ENCODE measurements around the gene DYNC1I2.

DYNC1I2 gene

DNA sequence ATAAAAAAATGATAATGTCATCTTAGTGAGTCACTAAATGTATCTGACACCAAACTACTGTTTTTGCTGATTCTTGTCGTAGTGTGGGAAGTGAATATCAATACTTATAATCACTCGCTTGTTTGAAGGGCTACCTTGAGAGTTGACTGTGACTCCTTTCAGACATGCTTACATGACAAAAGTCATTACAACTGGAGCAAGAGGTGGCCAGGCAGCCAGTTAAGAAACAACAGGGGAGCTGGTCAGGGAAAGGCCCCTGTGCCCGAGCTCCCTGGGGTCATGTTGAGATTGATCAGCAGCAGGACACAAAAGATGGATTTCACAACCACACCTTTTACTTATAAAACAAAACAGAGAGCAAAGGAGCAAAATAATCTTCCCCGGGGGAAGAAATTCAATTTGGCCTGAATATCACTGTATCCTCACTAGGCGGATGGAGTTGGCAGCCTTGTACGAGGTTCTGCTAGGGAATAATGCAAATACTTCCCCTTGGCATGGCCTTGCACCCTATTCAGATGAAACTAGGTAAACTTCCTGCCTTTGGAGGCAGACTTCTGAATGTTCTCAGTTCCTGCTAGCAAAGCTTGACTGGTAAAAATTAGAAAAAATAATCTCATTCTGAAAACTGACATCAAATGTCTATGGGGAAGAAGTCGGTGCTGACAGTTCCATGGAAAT is 101.2 kb downstream of the DYNC1I2 start:
- Histone ChIP-seq H3K4me3 (ENCODE audit: low read length) (no peak overlapping the region), H3K9ac (ENCODE audit: low read length) (no peak overlapping the region), H3K36me3 (ENCODE audit: control insufficient read depth, low read depth, low read length) (no peaks in the 10 kb centered on the region), H3K9me3 (ENCODE audit: control insufficient read depth, low read depth, low read length) (no peaks in the 10 kb centered on the region), H3K27me3 (ENCODE audit: control insufficient read depth, insufficient read depth, low read length) (no peaks in the 10 kb centered on the region), H3K27ac (ENCODE audit: low read length) (no peak overlapping the region), H3K4me1 (ENCODE audit: control insufficient read depth, low read depth, low read length) (peaks cover 35% of the 10 kb centered on the region)

GRCh38 chr2:171789956-171790355 is 102.7 kb downstream of the DYNC1I2 start:
- Histone ChIP-seq H3K27me3 (ENCODE audit: control insufficient read depth, insufficient read depth, low read length) (no peaks in the 10 kb centered on the region), H3K9ac (ENCODE audit: low read length) (no peak overlapping the region), H3K27ac (ENCODE audit: low read length) (no peak overlapping the region), H3K4me3 (ENCODE audit: low read length) (no peak overlapping the region), H3K9me3 (ENCODE audit: control insufficient read depth, low read depth, low read length) (no peaks in the 10 kb centered on the region), H3K36me3 (ENCODE audit: control insufficient read depth, low read depth, low read length) (no peaks in the 10 kb centered on the region), H3K4me1 (ENCODE audit: control insufficient read depth, low read depth, low read length) (peaks cover 47% of the 10 kb centered on the region)

- Histone ChIP-seq H3K36me3 (ENCODE audit: control insufficient read depth, low read depth, low read length) (no peaks in the 10 kb centered on the region), H3K9ac (ENCODE audit: low read length) (no peak overlapping the region), H3K4me1 (ENCODE audit: control insufficient read depth, low read depth, low read length) (peaks cover 54% of the 10 kb centered on the region), H3K9me3 (ENCODE audit: control insufficient read depth, low read depth, low read length) (no peaks in the 10 kb centered on the region), H3K27me3 (ENCODE audit: control insufficient read depth, insufficient read depth, low read length) (no peaks in the 10 kb centered on the region), H3K4me3 (ENCODE audit: low read length) (no peak overlapping the region), H3K27ac (ENCODE audit: low read length) (no peak overlapping the region)
Observed at GRCh38 chr2:171791361-171791760, 104.1 kb downstream of the DYNC1I2 start.

DNA sequence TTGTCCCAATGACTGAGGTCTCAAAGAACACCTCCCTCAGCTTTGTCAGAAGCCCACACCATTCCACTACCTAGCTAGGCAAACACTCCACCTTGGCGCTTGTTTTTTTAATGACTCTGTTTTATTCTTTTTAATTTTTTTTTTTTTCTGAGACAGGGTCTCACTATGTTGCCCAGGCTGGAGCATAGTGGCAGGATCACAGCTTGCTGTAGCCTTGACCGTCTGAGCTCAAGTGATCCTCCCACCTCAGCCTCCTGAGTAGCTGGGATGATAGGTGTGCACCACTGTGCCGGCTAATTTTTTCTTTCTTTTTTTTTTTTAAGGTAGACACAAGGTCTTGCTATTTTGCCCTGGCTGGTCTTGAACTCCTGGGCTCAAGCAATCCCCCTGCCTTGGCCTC is 104.9 kb downstream of the DYNC1I2 start:
- no peak overlapping the region for H3K9ac ChIP-seq (ENCODE audit: low read length)
- no peaks in the 10 kb centered on the region for H3K9me3 ChIP-seq (ENCODE audit: control insufficient read depth, low read depth, low read length)
- no peak overlapping the region for H3K27ac ChIP-seq (ENCODE audit: low read length)
- H3K27me3 ChIP-seq (ENCODE audit: control insufficient read depth, insufficient read depth, low read length) = no peaks in the 10 kb centered on the region
- H3K4me1 ChIP-seq (ENCODE audit: control insufficient read depth, low read depth, low read length) = peaks cover 54% of the 10 kb centered on the region
- no peak overlapping the region for H3K4me3 ChIP-seq (ENCODE audit: low read length)
- H3K36me3 ChIP-seq (ENCODE audit: control insufficient read depth, low read depth, low read length) = no peaks in the 10 kb centered on the region

DNA sequence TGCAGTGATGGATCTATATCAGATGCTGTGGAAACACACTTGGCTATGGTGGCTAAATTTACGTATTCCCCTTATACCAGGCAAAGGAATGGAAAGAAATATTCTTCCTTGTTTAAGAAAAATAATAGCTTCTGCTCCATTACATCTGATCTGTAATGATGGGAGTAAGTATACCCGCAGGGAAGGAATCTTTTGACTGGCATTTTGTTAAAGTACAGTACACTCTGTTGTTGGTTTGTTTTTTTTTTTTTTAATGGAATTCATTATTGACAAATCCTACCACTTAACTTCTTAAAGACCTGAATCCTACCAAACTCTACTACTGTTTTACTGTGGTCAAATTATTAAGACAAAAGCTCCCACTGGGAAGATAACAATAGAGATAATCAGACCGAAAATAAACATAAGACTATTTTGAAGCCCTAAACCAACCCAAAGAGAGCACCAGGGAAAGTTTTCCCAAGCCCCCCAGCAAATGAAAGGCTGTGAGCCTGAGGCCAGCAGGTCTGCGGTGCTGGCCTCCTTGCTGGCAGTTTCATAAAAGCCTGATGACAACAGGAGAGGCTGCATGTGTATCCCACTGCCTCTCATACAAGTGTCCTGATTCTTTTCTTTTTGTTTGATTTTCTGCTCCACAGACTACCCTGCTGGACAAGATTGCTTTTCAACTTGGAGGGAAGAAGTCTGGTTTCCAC is 105.8 kb downstream of the DYNC1I2 start:
- H3K36me3 ChIP-seq (ENCODE audit: control insufficient read depth, low read depth, low read length) = no peaks in the 10 kb centered on the region
- no peak overlapping the region for H3K27ac ChIP-seq (ENCODE audit: low read length)
- H3K9me3 ChIP-seq (ENCODE audit: control insufficient read depth, low read depth, low read length) = no peaks in the 10 kb centered on the region
- H3K4me3 ChIP-seq (ENCODE audit: low read length) = no peak overlapping the region
- no peaks in the 10 kb centered on the region for H3K27me3 ChIP-seq (ENCODE audit: control insufficient read depth, insufficient read depth, low read length)
- H3K4me1 ChIP-seq (ENCODE audit: control insufficient read depth, low read depth, low read length) = peaks cover 46% of the 10 kb centered on the region
- no peak overlapping the region for H3K9ac ChIP-seq (ENCODE audit: low read length)

DNA sequence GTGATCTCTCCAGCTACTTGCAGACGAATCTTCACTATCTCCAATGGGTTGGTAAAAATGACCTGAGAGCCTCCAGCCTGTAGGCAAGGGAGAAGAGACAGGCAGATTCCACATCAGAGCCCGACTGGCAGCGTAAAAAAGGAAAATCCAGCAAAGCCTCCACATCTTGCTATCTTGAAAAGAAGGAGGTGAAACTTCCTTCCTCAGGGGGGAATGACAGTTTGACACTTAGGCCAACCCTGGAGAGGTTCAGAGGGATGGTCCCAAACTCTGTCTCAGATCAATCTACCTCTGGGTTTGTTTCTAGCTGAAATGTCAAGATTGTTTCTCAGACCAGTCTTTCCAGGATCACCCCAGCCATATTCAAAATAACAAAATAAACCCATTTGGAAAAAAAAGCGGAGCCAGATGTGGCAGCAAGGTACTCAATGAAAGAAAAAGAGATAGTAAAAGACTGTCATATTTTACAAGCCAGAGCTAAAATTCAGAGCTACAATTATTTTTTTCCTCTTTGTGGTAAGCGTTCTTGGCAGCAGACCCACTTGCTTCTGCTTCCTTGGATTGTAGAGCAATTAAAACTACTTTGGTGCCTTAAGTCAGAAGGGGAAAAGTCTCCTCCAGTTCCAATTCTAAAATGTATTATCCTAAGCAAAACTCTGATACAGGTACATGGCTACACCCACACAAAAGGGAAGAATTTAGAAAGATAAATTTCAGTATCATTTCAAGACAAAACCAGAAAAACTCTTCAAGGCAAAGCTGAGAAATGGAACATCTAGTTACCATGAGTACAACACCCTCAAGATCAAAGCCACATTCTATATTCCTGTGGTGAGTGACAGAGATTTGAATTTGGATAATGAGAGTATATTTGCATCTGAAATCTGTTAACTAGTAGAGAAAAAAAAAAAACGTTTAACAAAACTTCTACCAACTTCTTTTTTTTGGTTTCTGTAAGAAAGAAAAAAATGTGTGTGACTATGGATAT is 106.7 kb downstream of the DYNC1I2 start:
- H3K9ac ChIP-seq (ENCODE audit: low read length) = no peak overlapping the region
- H3K4me3 ChIP-seq (ENCODE audit: low read length) = no peak overlapping the region
- H3K27ac ChIP-seq (ENCODE audit: low read length) = no peak overlapping the region
- H3K27me3 ChIP-seq (ENCODE audit: control insufficient read depth, insufficient read depth, low read length) = no peaks in the 10 kb centered on the region
- no peaks in the 10 kb centered on the region for H3K9me3 ChIP-seq (ENCODE audit: control insufficient read depth, low read depth, low read length)
- H3K36me3 ChIP-seq (ENCODE audit: control insufficient read depth, low read depth, low read length) = no peaks in the 10 kb centered on the region
- peaks cover 42% of the 10 kb centered on the region for H3K4me1 ChIP-seq (ENCODE audit: control insufficient read depth, low read depth, low read length)

DNA sequence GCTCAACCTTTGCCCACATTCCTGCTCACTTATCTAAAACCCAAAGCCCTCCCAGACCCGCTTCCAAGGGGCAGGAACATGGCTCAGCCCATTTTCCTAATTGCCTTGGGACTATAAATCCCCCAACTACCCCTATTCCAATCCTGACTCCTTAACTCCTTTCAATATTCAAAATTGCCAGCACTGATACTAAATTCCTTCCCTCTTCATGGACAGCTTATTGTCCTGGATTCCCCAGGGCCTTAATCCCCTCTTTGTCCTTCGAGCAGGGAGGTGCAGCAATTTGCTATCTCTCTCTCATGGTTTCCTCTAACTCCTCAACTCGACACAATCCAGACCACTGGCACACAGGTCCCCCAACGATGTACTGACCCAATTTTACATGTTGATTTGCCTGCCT is 107.6 kb downstream of the DYNC1I2 start:
- no peaks in the 10 kb centered on the region for H3K27me3 ChIP-seq (ENCODE audit: control insufficient read depth, insufficient read depth, low read length)
- H3K4me3 ChIP-seq (ENCODE audit: low read length) = peak overlapping the region; percentile 22
- H3K9me3 ChIP-seq (ENCODE audit: control insufficient read depth, low read depth, low read length) = no peaks in the 10 kb centered on the region
- H3K4me1 ChIP-seq (ENCODE audit: control insufficient read depth, low read depth, low read length) = peaks cover 38% of the 10 kb centered on the region
- H3K27ac ChIP-seq (ENCODE audit: low read length) = peak overlapping the region; percentile 24
- no peak overlapping the region for H3K9ac ChIP-seq (ENCODE audit: low read length)
- H3K36me3 ChIP-seq (ENCODE audit: control insufficient read depth, low read depth, low read length) = no peaks in the 10 kb centered on the region
